SK-N-SH treated with all-trans-retinoic acid at 6 μM for 48 hours (cell line): ENCODE measurements around the gene DDX39A.

Experiments used
- OSR1 ChIP-seq: fragments of 250-450 bp; sonication (Bioruptor Pico); IDR thresholded peaks from 2 replicates; pipeline ENCODE4 v1.8.0; 2022; ENCODE audit warnings: moderate library complexity, mild to moderate bottlenecking, inconsistent platforms
- RARB ChIP-seq: fragments of 250-450 bp; sonication (Bioruptor Pico); IDR thresholded peaks from 2 replicates; pipeline ENCODE4 v1.8.0; 2021; ENCODE audit warnings: mild to moderate bottlenecking, moderate library complexity
- TF ChIP-seq, protein P1 (sequence below): fragments of 250-450 bp; sonication (Bioruptor Pico); IDR thresholded peaks from 2 replicates; pipeline ENCODE4 v1.8.0; 2020; ENCODE audit warnings: mild to moderate bottlenecking, moderate library complexity, borderline replicate concordance
- TF ChIP-seq, protein P2 (sequence below): fragments of 250-450 bp; sonication (Bioruptor Pico); IDR thresholded peaks from 2 replicates; pipeline ENCODE4 v1.5.1; 2021; ENCODE audit warnings: mild to moderate bottlenecking, moderate library complexity

DNA sequence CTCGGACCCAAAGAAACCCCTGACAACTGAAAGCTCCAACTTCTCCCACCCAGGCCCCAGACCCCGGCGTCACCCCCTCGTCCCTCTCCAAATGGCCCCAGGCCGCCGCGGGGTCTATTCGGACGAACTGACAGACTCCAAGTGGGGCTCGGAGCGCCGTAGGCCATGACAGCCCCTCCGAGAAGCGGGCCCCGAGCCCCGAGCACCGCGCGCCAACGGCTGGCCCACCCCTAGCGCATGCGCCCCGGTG, 360 bp downstream of the DDX39A start:
- TF ChIP-seq OSR1 (no peak), RARB (CRISPR knock-in tag) (no peak)
- TF ChIP-seq, protein P1, sequence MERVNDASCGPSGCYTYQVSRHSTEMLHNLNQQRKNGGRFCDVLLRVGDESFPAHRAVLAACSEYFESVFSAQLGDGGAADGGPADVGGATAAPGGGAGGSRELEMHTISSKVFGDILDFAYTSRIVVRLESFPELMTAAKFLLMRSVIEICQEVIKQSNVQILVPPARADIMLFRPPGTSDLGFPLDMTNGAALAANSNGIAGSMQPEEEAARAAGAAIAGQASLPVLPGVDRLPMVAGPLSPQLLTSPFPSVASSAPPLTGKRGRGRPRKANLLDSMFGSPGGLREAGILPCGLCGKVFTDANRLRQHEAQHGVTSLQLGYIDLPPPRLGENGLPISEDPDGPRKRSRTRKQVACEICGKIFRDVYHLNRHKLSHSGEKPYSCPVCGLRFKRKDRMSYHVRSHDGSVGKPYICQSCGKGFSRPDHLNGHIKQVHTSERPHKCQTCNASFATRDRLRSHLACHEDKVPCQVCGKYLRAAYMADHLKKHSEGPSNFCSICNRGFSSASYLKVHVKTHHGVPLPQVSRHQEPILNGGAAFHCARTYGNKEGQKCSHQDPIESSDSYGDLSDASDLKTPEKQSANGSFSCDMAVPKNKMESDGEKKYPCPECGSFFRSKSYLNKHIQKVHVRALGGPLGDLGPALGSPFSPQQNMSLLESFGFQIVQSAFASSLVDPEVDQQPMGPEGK (CRISPR knock-in tag): no peak
- TF ChIP-seq, protein P2, sequence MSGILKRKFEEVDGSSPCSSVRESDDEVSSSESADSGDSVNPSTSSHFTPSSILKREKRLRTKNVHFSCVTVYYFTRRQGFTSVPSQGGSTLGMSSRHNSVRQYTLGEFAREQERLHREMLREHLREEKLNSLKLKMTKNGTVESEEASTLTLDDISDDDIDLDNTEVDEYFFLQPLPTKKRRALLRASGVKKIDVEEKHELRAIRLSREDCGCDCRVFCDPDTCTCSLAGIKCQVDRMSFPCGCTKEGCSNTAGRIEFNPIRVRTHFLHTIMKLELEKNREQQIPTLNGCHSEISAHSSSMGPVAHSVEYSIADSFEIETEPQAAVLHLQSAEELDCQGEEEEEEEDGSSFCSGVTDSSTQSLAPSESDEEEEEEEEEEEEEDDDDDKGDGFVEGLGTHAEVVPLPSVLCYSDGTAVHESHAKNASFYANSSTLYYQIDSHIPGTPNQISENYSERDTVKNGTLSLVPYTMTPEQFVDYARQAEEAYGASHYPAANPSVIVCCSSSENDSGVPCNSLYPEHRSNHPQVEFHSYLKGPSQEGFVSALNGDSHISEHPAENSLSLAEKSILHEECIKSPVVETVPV (CRISPR knock-in tag): no peak
